ENCODE data around the gene TPGS2.
"Not testable (repeated sequence)": the region's sequence is repeated elsewhere in the genome, so short reads cannot be mapped to it uniquely, and the experiment has no call there.

TPGS2 gene

GRCh38 chr18:36819621-36820020, 9.2 kb downstream of the TPGS2 start:
- no peak for DNase-seq

- DNase-seq, result no peak
Observed at GRCh38 chr18:36818652-36819051, 10.2 kb downstream of the TPGS2 start.

- no peak for DNase-seq
Observed at GRCh38 chr18:36817039-36817438, 11.8 kb downstream of the TPGS2 start.

- DNase-seq, result not testable (repeated sequence)
Observed at GRCh38 chr18:36816096-36816495, 12.7 kb downstream of the TPGS2 start.

GRCh38 chr18:36814994-36815393, 13.8 kb downstream of the TPGS2 start:
- DNase-seq, result no peak

GRCh38 chr18:36813824-36814223, 15.0 kb downstream of the TPGS2 start:
- no peak for DNase-seq

GRCh38 chr18:36813101-36813775, 15.6 kb downstream of the TPGS2 start:
- no peak for DNase-seq

- DNase-seq, result no peak
Observed at GRCh38 chr18:36812678-36813077, 16.1 kb downstream of the TPGS2 start.

GRCh38 chr18:36811955-36812354, 16.8 kb downstream of the TPGS2 start:
- no peak for DNase-seq

GRCh38 chr18:36811430-36811829, 17.4 kb downstream of the TPGS2 start:
- DNase-seq, result no peak

- peak; percentile 87 for DNase-seq
Observed at GRCh38 chr18:36809590-36810381, 19.0 kb downstream of the TPGS2 start.

GRCh38 chr18:36808681-36809080, 20.1 kb downstream of the TPGS2 start:
- no peak for DNase-seq

GRCh38 chr18:36805105-36805504, 23.7 kb downstream of the TPGS2 start:
- no peak for DNase-seq

GRCh38 chr18:36798738-36799473, 29.9 kb downstream of the TPGS2 start:
- DNase-seq, result no peak

- no peak for DNase-seq
Observed at GRCh38 chr18:36792634-36793283, 36.0 kb downstream of the TPGS2 start.

- no peak for DNase-seq
Observed at GRCh38 chr18:36786686-36787085, 42.1 kb downstream of the TPGS2 start.

- no peak for DNase-seq
Observed at GRCh38 chr18:36783792-36784191, 45.0 kb downstream of the TPGS2 start.

- no peak for DNase-seq
Observed at GRCh38 chr18:36782710-36783109, 46.1 kb downstream of the TPGS2 start.

- no peak for DNase-seq
Observed at GRCh38 chr18:36780748-36781147, 48.1 kb downstream of the TPGS2 start.

- DNase-seq, result no peak
Observed at GRCh38 chr18:36777566-36777965, 51.2 kb downstream of the TPGS2 start.

- DNase-seq, result no peak
Observed at GRCh38 chr18:36776650-36777049, 52.2 kb downstream of the TPGS2 start.

- DNase-seq, result no peak
Observed at GRCh38 chr18:36775396-36775795, 53.4 kb downstream of the TPGS2 start.

GRCh38 chr18:36772241-36772723, 56.5 kb downstream of the TPGS2 start:
- no peak for DNase-seq

Measured in NCI-H748 treated with DMSO at 0.1 percent for 48 hours (cell line).